ENCODE results near the gene LMO7.
"Not testable (repeated sequence)": the region's sequence is repeated elsewhere in the genome, so short reads cannot be mapped to it uniquely, and the experiment has no call there.

The LMO7 gene

DNA sequence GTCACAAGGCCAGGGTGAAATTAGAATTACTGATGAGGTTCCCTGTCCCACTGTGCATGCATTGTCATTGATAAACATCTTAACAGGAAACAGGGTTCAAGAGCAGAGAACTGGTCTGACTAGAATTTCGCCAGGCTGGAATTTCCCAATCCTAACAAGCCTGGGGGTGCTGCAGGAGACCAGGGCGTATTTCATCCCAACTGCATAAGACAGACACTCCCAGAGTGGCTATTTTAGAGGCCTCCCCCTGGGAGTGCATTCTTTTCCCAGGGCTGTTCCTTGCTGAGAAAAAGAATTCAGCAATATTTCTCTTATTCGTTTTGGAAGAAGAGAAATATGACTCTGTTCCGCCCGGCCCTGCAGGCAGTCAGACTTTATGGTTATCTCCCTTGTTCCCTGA, 144.0 kb downstream of the LMO7 start:
- not testable (repeated sequence) for DNase-seq

DNA sequence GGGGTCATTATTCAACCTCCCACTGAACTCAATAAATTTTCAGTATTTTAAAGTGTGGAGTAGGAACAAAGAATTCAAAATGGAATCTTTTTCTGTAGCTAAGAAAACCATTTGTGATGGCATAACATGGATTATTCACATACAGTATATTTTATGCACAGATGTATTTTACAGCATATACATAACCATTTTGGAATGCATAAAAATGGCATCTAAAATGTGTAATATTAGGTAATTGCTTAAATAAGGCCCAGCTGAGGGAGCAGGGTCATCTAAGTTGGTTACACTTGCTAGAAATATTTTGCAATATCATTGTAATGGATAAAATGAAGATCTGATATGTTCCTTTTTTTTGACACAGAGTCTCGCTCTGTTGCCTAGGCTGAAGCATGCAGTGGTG, 146.9 kb downstream of the LMO7 start:
- DNase-seq, result no peak

DNA sequence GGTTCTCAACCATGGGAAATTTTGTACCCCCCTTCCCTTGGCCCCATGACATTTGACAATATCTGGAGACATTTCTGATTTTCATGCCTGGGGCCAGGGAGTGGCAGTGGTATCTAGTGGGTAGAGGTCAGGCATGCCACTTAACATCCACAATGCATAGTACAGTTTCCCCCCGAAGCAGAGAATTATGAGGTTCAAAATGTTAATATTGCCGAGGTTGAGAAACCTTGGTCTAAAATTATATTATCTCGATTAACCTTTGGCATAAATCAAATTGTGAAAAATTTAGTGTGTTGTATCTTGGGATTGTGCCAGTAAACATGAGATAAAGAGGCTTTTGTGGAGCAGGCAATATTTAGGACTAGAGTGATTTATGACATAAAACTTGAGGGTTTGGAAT, 147.9 kb downstream of the LMO7 start:
- DNase-seq, result no peak

DNA sequence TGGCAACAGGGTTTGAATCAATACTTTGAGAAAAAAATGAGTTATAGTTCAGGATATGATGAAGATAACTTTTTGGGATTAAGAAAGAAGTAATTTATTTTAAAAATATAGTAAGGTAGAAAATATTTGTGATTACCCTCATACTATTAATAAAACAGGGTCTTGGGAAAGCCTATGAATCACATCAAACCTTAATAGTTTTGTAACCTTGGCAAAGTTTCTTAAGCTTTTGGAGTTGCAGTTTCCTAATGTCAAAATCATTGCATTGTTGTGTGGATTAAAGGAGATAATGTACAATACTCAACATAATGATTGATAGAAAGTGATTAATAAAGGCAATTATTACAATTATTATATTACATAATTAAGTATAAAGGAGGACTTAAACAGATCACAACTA, 149.0 kb downstream of the LMO7 start:
- DNase-seq, result no peak

DNA sequence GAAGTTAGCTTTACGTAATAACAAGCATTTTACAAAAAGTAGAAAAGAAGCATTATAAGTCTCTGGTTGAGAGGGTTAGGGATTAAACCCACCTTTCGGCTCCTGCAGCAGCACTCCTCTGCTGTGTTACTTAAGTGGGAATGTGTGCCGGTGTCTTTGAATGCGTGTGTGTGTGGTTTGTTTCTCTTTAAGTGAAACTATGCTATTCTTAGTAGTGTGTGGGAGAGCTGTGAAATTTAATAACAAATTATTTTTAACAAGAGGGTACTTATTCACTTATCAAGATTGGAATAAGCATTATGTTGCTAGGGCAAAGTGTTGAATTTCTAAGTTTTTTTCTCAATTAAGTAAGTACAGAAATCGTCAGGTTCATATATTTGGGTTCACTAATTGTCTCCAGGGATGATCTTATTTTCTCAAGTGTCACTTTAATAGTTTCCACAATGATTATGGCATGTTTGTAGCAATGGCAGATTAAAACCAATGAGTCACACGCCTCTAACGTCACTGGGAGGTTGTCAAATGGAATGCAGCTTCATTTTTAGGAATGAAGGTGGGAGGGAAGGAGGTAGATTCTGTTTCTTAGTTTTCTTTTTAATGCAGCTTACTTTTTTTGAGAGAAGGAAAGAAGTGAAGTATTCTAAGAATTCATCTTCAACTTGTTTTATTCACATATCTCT, 151.3 kb downstream of the LMO7 start:
- DNase-seq, result no peak

DNA sequence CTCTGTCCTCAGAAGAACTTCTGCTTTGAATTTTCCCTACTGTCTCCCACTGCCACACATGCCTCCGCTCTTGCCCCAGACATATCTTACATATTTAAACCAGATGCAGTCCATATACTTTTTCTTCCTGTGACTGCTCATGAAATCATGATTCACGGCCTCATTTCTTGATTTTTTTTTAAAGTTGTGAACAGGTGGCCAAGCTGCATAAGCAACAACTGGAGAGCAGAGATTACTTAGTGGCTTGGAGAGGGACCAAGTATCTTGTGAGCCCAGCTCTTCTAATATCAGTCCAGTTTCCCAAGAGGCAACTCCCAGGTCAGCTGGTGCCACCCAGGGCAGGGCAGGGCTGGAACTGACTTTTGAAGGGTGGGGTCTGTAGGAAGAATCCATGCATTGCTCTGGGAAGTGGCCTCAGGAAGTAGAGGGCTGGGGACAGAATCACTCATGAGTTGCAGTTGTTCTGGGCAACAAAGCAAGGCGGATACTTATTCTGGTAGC, 152.4 kb downstream of the LMO7 start:
- DNase-seq, result no peak

DNA sequence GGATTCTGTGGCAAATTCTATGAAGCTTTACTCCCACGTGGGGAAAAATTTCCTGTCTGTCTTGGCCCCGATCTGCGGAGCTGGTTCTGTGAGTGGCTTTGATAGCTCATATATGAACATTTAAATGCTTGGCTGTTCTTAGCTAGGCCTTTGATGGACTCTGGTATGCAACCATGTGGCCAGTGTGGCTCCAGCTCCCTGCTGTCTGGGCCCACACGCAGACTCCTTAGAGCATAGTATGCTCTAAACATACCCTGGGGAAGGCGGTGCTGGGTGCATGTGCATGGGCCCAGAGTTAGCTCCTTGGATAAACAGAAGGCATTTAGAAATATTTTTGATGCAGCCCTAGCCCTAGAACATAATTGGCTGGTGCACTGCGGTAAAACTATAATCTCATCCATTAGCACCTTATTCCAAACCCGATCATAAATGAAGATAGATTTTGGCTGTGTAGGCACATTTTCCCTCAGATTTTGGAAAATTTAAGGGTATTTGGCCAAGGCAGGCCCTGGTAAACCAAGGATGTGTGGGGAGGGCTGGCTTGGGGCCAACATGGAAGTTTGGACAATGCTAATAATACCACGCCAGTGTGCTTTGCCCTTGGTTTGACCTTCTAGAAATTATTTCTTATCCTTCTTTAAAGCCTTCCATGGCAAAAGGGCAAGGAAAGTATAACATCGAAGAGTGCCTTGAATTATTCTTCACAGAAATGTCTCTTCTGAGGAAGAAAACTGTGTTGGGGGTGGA, 153.5 kb downstream of the LMO7 start:
- DNase-seq, result no peak

DNA sequence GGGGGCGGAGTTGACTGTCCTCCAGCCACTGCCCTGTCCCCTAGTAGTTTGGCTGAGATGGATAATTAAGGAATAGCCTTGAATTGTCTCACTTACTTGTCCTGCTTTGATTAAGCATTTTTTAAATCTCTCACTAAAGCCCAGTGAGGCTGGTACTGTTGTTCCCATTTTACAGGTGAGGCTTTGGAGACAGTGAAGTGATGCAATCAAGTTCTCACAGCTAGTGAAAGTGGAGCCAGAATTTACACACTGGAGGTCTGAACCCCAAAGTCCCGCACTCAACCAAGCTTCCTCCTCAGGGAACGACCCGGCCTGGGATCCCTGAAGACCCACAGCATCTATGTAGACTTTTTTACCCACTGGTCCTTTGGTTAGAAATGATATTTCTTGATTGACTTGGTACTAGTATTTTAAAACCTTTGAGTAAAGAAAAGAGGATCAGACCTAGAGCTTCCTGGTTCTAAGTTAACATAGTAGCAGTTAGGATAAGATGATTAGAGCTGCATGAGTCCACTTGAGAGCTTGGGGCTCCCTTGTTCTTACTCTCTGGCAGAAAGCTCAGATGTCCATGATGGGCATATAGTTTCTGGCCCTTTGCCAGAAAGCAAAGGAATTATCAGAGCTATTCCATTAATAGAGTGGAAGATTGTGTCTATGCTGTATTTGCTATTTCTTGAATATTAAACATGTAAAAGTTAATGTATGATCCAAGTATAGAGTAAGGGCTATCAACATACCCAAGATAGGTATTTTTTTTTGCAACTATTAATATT, 154.3 kb downstream of the LMO7 start:
- DNase-seq, result no peak

DNA sequence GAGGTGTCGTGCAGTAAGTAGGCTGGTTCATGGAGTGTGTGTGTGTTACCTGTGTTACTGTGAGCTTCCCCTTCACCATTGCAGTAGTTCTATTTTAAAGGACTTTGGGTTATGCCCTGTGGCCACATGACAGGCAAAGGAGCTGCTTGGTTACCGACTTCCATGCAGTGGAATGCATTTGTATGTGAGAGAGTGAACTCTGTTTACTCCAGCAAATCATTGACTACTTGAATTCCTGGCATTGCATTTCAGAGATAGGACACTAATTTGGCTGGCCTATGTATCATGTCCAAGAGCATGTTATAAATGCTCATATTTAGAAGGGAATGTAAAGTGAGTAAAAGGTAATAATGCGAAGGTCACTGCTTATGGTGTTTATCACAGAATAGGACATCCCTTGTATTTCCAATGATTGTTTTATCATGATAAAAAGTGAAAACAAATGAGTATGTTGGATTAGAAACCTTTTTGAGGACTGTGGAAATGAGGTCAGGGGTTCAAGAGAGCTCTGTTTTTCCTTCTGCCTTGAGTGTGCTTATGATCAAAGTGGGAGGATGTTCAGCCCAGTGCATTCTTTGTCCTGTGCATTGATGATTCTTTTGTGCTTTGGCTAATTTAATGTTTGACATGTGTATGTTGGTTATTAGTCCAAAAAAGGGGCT, 156.5 kb downstream of the LMO7 start:
- DNase-seq, result no peak

DNA sequence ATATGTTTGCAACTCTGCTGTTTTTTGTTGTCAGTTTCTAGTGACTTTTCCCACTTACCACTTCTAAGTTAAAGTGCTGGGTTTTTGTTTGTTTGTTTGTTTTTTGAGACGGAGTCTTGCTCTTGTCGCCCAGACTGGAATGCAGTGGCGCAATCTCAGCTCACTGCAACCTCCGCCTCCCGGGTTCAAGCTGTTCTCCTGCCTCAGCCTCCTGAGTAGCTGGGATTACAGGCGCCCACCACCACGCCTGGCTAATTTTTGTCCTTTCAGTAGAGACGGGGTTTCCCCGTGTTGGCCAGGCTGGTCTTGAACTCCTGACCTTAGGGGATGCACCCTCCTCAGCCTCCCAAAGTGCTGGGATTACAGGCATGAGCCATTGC, 157.0 kb downstream of the LMO7 start:
- not testable (repeated sequence) for DNase-seq

DNA sequence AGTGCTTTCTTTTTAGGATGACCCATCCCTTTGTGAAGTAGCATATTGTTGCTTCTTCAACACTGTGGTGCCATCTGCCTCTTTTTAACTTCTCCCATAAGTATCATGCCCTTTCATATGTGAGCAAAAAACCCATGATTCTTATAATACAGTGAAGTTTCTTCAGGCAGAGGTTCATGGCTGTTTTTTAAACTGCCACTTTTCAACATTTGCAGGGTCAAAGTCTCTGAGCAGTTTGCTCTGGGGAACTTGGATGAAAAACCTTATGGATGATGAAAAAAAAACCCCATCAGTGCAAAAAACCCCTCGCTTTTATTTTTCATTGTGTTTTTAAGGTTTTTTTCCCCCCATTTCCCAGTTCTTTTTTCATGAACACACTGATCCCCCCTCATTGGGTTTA, 158.5 kb downstream of the LMO7 start:
- no peak for DNase-seq

DNA sequence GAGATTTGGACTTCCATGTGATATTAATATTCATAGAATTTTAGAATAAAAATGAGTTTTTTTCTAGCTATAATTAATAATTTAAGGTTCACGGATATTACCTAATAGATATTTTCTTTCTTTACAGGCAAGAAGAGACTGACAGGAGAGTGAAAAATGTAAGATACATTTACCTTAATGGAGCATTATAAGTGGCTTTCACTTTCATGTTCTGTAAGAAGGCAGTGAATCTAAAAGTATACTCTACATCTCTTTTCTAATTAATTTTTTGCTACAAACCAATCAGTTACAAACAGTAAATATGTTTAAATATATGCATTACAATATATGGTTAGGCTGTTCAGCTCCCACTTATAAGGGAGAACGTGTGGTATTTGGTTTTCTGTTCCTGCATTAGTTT, 159.1 kb downstream of the LMO7 start:
- DNase-seq, result no peak

DNA sequence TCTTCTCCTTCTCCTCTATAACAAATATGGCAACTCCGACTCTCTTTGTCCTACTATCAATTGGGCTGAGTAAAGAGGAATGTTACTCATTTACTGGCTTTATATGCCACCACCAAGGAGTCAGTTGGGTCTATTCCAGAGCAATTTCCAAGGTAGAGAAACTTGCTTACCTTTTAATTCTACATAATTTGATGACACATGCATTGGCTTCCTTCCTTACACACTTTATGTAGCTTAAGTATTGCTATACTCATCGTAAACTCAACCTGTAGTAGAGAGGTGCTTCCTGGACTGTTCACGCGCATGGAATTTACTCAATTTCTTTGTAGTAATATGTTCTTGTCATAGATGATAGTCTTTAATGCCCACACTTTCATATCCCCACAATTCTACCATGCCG, 160.7 kb downstream of the LMO7 start:
- DNase-seq, result no peak

DNA sequence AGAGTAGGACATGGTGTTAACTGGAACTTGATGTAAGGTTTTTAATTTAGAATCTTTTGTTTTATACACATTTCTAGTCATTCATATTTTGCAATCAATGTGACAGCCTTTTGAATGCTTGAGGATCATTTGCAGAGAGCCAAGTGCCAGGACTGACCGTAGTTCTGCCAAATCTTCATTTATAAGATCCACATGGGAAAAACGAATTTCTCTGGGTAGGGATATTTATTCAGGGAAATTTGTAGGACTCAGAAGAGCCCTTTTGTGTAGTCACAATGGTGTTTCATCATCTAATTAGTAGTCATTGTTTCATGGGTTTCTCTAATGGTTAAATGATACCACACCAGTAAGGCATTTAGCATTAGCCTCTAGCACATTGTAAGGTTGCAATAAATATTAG, 161.1 kb downstream of the LMO7 start:
- no peak for DNase-seq

DNA sequence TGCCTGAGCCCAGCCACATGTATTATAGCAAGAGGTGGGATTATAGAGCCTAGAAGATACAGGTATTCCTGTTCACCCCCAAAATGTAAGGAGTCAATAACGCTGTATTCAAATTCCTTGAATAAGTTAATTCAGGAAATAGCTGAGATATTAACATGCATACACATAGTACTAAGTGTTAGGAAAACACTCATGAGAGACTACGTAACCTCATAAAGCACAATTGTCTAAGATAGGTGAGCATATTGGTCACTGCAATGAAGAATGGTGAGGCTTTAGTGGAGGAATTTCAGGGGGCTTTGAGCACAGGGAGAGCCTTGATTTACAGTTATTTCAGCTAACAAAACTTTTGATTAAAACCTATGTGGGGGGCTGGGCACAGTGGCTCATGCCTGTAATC, 161.6 kb downstream of the LMO7 start:
- DNase-seq, result no peak

DNA sequence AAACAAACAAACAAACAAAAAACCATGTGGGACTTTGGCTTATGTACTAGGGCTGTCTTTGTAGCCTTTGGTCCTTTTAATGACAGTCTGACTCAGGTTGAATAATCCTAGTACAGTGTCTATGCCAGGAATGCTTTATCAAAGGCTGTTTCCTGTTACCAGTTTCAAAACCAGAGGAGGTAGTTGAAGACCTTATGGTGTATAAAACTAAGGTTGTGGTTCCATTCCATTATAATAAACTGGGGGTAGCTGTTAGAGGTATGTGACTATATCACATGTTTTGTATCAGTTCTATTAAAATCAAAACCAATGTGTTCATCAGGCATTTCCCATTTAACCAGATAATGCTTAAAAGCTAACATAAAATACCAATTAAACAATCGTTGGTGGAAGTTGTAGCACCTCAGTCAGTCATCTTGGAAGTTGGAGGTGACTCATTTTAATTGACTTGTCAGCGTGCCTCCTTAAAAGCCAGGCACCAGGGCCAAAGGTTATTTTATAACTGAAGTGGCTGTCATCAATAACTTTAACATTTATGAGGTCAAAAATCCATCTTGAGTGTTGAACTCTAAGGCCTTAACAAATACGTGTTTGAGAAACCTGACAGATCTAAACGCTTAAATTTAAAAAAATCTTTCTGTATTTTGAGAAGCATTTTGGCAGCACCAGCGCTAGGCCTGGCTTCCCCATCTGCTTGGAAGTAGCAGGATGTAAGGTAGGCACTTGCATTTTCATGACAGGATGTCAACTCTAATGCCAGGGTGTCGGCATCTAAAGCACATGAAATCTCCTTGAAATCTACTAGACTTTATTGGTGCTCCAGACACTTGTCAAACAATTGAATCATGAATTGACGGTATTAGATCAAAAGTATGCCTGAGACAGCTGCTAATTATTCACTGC, 162.5 kb downstream of the LMO7 start:
- DNase-seq, result no peak

DNA sequence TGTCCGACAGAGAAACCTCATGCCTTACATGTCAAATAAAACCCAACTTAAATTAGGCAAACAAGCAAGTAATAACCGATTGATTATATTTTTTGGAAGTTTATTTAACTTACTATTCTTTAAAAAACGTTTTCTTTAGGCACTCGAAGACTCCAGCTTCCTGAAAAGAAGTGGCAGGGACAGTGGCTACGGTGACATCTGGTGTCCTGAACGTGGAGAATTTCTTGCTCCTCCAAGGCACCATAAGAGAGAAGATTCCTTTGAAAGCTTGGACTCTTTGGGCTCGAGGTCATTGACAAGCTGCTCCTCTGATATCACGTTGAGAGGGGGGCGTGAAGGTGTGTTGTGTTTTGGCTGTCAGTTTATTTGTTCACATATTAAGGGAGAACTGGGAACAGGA, 164.4 kb downstream of the LMO7 start:
- no peak for DNase-seq

DNA sequence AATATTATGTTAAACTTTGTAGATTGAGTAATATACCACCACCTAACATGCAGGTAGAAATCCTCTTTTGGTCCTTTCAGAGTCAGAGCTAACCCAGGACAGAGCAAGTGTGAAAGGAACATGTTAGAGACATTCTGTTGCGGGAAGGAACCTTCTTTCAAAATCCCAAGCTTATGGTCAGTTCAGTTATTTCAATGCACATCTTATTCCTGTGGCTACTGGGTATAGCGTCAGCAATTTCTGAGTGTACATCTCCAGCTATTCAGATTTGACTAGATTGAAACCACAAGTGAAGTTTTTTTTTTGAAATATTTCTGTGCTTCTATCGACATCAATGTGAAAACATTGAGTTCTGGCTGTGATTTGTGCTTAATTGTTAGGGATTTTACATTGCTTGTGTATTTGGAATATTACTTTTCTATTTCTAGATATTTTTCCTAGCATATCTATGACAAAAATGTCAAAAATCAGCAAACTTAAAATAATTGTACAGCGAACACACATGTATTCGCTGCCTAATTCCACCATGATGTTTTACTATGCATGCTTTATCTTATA, 165.3 kb downstream of the LMO7 start:
- DNase-seq, result no peak

DNA sequence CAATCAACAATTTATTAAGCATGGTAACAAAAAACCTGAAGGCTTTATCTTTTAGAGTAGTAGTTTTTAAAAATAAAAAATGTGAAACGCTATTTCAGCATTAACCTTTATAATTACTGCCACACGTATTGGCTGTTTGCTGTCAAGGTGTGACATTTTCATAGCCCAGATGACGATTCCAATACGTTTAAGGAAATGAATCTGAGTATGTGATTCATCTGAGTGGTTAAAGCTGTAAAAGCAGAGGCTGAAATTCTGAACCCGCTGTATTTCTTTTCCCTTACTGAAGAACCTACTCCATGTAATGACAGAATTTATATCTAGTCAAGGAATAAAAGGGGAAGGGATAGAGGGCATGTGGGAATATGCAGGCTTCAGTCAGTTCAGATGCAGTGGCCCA, 166.0 kb downstream of the LMO7 start:
- no peak for DNase-seq

DNA sequence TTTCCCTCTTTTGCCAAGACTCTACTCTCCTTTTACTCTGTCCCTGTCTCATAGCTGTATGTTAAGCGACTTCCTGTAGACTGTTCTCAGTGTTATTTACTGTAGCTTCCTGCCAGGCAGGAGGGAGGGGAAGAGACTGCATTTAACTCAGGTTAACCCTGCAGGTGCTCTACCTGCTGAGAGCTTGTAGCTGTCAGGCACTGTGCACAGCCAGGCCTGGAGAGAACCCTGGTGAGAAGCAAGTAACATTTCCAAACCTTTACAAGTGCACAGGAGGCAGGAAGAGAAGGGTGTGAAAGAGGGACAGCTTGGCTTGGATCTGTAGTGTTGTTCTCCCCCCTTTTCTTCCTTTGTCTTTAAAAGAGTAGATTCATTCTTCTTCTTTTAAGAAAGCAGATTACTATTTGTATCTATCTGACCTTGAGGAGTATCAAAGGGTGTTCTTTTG, 167.1 kb downstream of the LMO7 start:
- no peak for DNase-seq

DNA sequence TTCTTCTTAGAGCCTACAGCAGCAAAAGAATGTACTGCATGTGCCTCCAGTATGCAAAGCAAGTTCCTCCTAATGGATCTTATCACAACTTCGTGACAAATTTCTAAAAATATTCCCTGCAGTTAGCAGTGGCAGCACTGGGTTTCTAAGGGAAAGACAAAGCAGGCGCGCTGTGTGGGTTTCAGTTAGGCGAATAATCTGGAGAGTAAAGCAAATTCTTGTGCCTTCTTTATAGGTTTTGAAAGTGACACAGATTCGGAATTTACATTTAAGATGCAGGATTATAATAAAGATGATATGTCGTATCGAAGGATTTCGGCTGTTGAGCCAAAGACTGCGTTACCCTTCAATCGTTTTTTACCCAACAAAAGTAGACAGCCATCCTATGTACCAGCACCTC, 167.9 kb downstream of the LMO7 start:
- no peak for DNase-seq

DNA sequence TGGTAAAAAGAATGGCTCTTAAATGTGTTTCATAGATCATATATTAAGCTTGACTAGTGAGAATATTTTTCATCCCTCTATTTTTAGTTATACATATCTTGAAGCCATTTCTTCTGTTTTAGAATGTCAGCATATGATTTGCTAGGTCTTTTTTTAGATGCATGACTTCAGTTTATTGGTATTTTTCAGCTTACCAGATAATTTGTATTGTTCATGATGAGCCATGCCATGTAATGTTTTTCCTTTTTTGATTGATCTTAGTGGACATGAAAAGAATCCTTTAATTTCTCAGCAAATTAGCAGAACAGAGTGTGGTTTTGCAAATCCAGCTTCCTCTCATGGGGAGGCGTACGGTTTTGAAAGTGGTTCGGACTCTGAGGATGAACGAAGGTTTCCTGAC, 168.5 kb downstream of the LMO7 start:
- no peak for DNase-seq
